Tibial artery (tissue), 4 donors: Measurements from ENCODE around the gene ZNF513.

ENCODE experiments used
- DNase-seq, 2 donors: peaks; one replicate each; pipeline ENCODE4 v3.0.0-alpha.2; 2019
- H3K27ac ChIP-seq, 2 donors: fragments of 200-600 bp; sonication (generic) in 1 of 2; 1 replicate in 1 of 2; 2 replicates in 1 of 2; pipeline ENCODE4 v1.5.1; 2018 to 2019; ENCODE audit warnings: mild to moderate bottlenecking in 1 of 2
- H3K27me3 ChIP-seq, 2 donors: fragments of 200-600 bp; sonication (generic) in 1 of 2; one replicate each; pipeline versions ENCODE4 v1.5.1 to v1.6.0; 2016 to 2019
- H3K36me3 ChIP-seq, 3 donors: fragments of 200-600 bp; sonication (generic) in 2 of 3; one replicate each; pipeline ENCODE4 v1.5.1; 2016 to 2019; ENCODE audit warnings: mild to moderate bottlenecking in 2 of 3
- H3K4me1 ChIP-seq, 4 donors: fragments of 200-600 bp; sonication (generic) in 2 of 4; 1 replicate in 3 of 4; 2 replicates in 1 of 4; pipeline ENCODE4 v1.5.1; 2016 to 2019
- H3K4me3 ChIP-seq, 2 donors: fragments of 200-600 bp; sonication (generic) in 1 of 2; 1 replicate in 1 of 2; 2 replicates in 1 of 2; pipeline ENCODE4 v1.5.1; 2018 to 2019; ENCODE audit warnings: mild to moderate bottlenecking in 2 of 2
- H3K9me3 ChIP-seq, 3 donors: fragments of 200-600 bp; sonication (generic) in 1 of 3; one replicate each; pipeline ENCODE4 v1.5.1; 2016 to 2019
- CTCF ChIP-seq, 2 experiments: fragments of 200-600 bp in 1 of 2; fragments of 450-650 bp in 1 of 2; IDR thresholded peaks; one replicate each; pipeline ENCODE4 v1.5.1; 2017 to 2019; ENCODE audit warnings: antibody characterized with exemption in 2 of 2, mild to moderate bottlenecking in 1 of 2, moderate library complexity in 1 of 2
- intact Hi-C: fragments of 100-400 bp; cut with DNase I; formaldehyde crosslinking; loops from one replicate; pipeline ENCODE4 v1.15.0; 2023; ENCODE audit warnings: low total_unique reads

ZNF513 gene

DNA sequence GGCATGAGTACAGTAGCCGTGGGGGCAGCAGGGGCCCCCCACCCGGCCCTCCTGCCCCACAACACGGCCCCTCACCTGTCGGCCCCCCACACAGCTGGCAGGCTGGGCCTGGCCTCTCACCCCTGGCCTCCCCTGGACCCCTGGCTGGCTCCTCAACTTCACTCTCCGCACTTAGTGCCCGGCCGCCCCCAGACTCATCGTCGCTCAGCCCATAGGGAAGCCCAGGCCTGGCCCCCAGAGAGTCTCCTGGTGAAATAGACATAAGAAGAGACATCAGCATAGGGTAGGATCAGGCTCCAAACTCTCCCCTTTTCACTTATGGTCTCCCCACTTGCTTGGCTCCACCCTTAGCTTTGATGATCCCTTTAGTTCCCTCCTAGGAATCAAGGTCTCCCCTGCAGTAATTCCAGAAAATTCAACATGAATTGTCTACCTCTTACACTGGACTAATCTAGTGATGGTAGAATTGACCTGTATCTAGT is 1.7 kb downstream of the ZNF513 start:
- no peaks in the 10 kb centered on the region for H3K27me3 ChIP-seq
- H3K36me3 ChIP-seq = peaks cover 37 to 70% (median 54%) of the 10 kb centered on the region in 3 donors
- no peak overlapping the region for H3K27ac ChIP-seq
- H3K9me3 ChIP-seq = no peaks in the 10 kb centered on the region
- no peak for TF ChIP-seq CTCF (IDR thresholded peaks at IDR 0.05)
- intact Hi-C loops = no loop called here
- H3K4me3 ChIP-seq = no peak overlapping the region
- no peak for DNase-seq
- peaks cover 0 to 28% (median 18%) of the 10 kb centered on the region in 4 donors for H3K4me1 ChIP-seq

DNA sequence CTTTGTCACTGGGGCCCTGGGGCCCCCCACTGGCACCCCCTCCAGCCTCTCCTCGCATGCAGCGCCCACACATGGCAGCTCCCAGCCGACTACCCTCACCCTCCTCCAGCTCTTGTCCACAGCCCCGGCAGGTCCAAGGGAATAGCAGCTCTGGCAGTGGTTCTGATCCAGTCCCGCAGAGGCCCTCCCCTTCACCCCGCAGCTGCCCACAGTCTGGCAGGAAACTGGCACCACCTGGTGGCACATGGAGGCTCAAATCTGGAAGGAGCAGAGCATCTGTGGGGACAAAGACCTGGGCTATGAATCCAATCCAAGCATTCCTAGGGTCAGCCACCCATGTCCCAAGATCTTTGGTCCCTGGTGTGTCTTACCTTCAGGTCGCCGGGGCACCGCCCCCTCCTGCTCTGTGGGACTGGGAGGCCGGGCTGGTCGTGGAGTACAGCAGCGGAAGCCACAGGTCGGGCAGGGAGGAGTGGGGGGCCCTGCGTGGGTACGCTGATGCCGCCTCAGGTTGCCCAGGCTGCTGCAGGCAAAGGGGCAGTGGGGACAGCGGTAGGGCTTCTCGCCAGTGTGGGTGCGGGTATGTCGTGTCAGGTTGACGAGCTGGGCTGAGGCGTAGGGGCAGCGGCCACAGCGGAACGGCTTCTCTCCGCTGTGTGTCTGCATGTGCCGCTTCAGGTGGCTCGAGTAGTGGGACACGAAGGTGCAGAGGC is 2.3 kb downstream of the ZNF513 start:
- DNase-seq = no peak
- H3K9me3 ChIP-seq = no peaks in the 10 kb centered on the region

GRCh38 chr2:27377618-27378095 is 2.9 kb downstream of the ZNF513 start:
- intact Hi-C loops = no loop called here
- DNase-seq = no peak
- peaks cover 0 to 32% (median 18%) of the 10 kb centered on the region in 4 donors for H3K4me1 ChIP-seq
- peaks cover 48 to 71% (median 59%) of the 10 kb centered on the region in 3 donors for H3K36me3 ChIP-seq
- TF ChIP-seq CTCF (IDR thresholded peaks at IDR 0.05) = no peak
- H3K27me3 ChIP-seq = no peaks in the 10 kb centered on the region
- H3K9me3 ChIP-seq = no peaks in the 10 kb centered on the region
- H3K27ac ChIP-seq = no peak overlapping the region
- no peak overlapping the region for H3K4me3 ChIP-seq

More for the DNA sequence above, 2.3 kb downstream of the ZNF513 start:
- peaks cover 43 to 70% (median 54%) of the 10 kb centered on the region in 3 donors for H3K36me3 ChIP-seq
- no peak overlapping the region for H3K27ac ChIP-seq
- TF ChIP-seq CTCF (IDR thresholded peaks at IDR 0.05) = no peak
- no peaks in the 10 kb centered on the region for H3K27me3 ChIP-seq
- H3K4me3 ChIP-seq = no peak overlapping the region
- intact Hi-C loops = no loop called here
- H3K4me1 ChIP-seq = peaks cover 0 to 28% (median 18%) of the 10 kb centered on the region in 4 donors

DNA sequence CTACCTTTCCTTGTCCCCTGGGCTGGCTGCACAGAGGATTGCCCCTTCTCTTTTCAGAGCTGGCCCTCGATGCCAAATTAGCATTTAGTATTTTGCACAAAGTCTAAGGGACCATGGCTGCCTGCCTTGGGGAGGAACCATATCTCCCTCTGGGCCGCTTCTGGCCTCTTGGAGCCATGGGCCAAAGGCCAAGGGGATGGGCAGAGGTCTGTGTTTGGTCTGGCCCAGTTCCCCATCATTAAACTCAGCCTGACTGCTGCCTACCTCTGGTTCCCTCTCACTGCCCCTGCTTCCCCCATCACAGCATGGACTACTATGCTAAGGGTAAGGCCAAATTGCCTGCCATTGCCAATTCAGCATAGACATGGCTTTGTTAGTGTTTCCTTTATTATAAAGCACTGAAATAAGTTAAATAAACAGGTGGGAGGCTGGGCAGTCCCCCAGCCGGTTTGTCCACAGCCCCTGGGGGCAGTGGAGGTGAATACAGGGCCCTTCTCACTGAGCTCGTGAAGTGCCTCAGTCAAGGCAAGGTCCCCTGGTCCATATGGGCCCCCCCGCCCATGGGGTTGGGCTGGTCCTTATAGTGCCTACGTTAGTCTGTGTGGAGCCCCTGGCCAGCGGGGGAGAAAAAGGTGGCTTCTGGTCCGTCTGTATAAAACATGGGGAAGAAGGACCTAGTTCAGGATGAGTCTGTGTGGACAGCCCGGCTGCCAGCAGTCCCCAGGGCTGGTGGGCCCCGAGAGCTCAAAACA is 3.5 kb downstream of the ZNF513 start:
- H3K27me3 ChIP-seq = no peaks in the 10 kb centered on the region
- H3K4me1 ChIP-seq = peaks cover 0 to 38% (median 24%) of the 10 kb centered on the region in 4 donors
- DNase-seq = no peak
- H3K27ac ChIP-seq = no peak overlapping the region
- intact Hi-C loops = no loop called here
- H3K36me3 ChIP-seq = peaks cover 48 to 71% (median 60%) of the 10 kb centered on the region in 3 donors
- no peak for TF ChIP-seq CTCF (IDR thresholded peaks at IDR 0.05)
- no peaks in the 10 kb centered on the region for H3K9me3 ChIP-seq
- H3K4me3 ChIP-seq = no peak overlapping the region

DNA sequence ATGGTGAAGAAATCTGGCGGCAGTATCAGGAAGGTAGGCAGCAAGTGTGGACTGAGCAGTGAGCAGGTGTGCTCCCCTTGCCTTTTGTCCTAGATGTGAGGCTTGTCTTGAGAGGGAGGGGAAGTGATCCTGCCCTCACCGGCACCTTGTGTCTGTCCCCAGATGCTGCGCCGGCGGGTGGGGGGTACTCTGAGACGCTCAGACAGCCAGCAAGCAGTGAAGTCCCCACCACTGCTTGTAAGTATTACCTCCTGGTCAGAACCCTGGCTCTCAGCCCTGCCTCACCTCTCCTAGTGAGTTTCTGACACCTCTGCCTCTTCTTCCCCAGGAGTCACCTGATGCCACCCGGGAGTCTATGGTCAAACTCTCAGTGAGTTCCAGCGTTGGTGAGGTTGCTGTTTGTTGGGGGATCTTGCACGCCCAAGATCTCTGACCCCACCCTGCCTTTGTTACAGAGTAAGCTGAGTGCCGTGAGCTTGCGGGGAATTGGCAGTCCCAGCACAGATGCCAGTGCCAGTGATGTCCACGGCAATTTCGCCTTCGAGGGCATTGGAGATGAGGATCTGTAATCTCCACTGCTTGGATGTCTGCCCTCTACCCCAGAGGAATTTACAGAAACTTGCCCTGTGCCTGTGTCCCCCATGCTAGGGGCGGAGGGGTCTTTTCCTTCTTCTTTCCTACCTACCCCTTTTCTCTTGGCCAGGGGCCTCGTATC is 4.2 kb downstream of the ZNF513 start:
- no peak for TF ChIP-seq CTCF (IDR thresholded peaks at IDR 0.05)
- DNase-seq = no peak
- Histone ChIP-seq H3K27ac (no peak overlapping the region), H3K4me1 (peaks cover 0 to 43% (median 29%) of the 10 kb centered on the region in 4 donors), H3K4me3 (no peak overlapping the region), H3K36me3 (peaks cover 48 to 69% (median 60%) of the 10 kb centered on the region in 3 donors), H3K9me3 (no peaks in the 10 kb centered on the region), H3K27me3 (no peaks in the 10 kb centered on the region)
- intact Hi-C loops = no loop called here
